Neural progenitor cell (in vitro differentiated cells): ENCODE measurements around the gene GINS3. TPM values are rescaled to one million over a fixed set of nuclear protein-coding genes. Genes with fewer than 3 reads are reported as not detected.

Experiments
- DNase-seq: peaks from one replicate; pipeline ENCODE4 v3.0.0-alpha.2; 2016; ENCODE audit warnings: low spot score
- H2AFZ ChIP-seq: fragments of 200-600 bp; sonication (generic); replicated peaks from 2 replicates; pipeline ENCODE4 v1.6.1; 2016; ENCODE audit warnings: antibody characterized with exemption
- H3F3A ChIP-seq: fragments of 200-600 bp; sonication (generic); 2 replicates; pipeline ENCODE4 v1.6.1; 2016; ENCODE audit warnings: antibody characterized with exemption, low read depth
- H3K27ac ChIP-seq: fragments of 200-600 bp; sonication (generic); 2 replicates; pipeline ENCODE4 v1.5.1; 2016; ENCODE audit warnings: mild to moderate bottlenecking
- H3K27me3 ChIP-seq: fragments of 200-600 bp; sonication (generic); 2 replicates; pipeline ENCODE4 v1.6.1; 2016; ENCODE audit warnings: mild to moderate bottlenecking, moderate library complexity
- H3K36me3 ChIP-seq: fragments of 200-600 bp; sonication (generic); 2 replicates; pipeline ENCODE4 v1.5.1; 2016
- H3K4me1 ChIP-seq: fragments of 200-600 bp; sonication (generic); 2 replicates; pipeline ENCODE4 v1.6.1; 2016; ENCODE audit warnings: mixed run types
- H3K4me2 ChIP-seq: fragments of 200-600 bp; sonication (generic); 2 replicates; pipeline ENCODE4 v1.6.1; 2016
- H3K4me3 ChIP-seq: fragments of 200-600 bp; sonication (generic); 2 replicates; pipeline ENCODE4 v1.5.1; 2016
- H3K79me2 ChIP-seq: fragments of 200-600 bp; sonication (generic); 2 replicates; pipeline ENCODE4 v1.6.1; 2016; ENCODE audit warnings: low read depth
- H3K9ac ChIP-seq: fragments of 200-600 bp; sonication (generic); 2 replicates; pipeline ENCODE4 v1.6.1; 2016
- H3K9me3 ChIP-seq: fragments of 200-600 bp; sonication (generic); 2 replicates; pipeline ENCODE4 v1.5.1; 2016; ENCODE audit warnings: low read depth
- H4K20me1 ChIP-seq: fragments of 200-600 bp; sonication (generic); 2 replicates; pipeline ENCODE4 v1.6.1; 2016; ENCODE audit warnings: low read depth
- H3K27ac Mint-ChIP-seq: 3 replicates; pipeline ENCODE4 v1.8.0; 2021; ENCODE audit warnings: mixed read lengths
- H3K27me3 Mint-ChIP-seq: 2 replicates; pipeline ENCODE4 v1.8.0; 2022; ENCODE audit warnings: low read depth, mild to moderate bottlenecking, inconsistent platforms, moderate library complexity, mixed read lengths; ENCODE audit not compliant: insufficient read depth
- H3K36me3 Mint-ChIP-seq: 3 replicates; pipeline ENCODE4 v1.8.0; 2021; ENCODE audit warnings: mixed read lengths
- H3K4me1 Mint-ChIP-seq: 3 replicates; pipeline ENCODE4 v1.8.0; 2021; ENCODE audit warnings: mixed read lengths
- H3K4me3 Mint-ChIP-seq: 3 replicates; pipeline ENCODE4 v1.8.0; 2021; ENCODE audit warnings: mild to moderate bottlenecking, moderate library complexity, mixed read lengths
- H3K9me3 Mint-ChIP-seq: 3 replicates; pipeline ENCODE4 v1.8.0; 2020; ENCODE audit warnings: mixed read lengths
- EZH2 ChIP-seq: fragments of 200-600 bp; sonication (generic); IDR thresholded peaks from 2 replicates; pipeline ENCODE4 v1.6.1; 2017; ENCODE audit warnings: antibody characterized with exemption, mild to moderate bottlenecking, moderate library complexity
- EZH2phosphoT487 ChIP-seq: fragments of 200-600 bp; sonication (generic); IDR thresholded peaks from 2 replicates; pipeline ENCODE4 v1.6.1; 2017; ENCODE audit warnings: antibody characterized with exemption
- total RNA-seq: library from RNA; depleted of rRNA; stranded (reverse); fragments of >200 nt; gene quantifications from 2 replicates; pipeline ENCODE4 v1.2.3, GENCODE V29; 2015; ENCODE audit warnings: low replicate concordance
- TF ChIP-seq, protein P1 (sequence below): fragments of 200-600 bp; sonication (generic); IDR thresholded peaks from 2 replicates; pipeline ENCODE4 v1.5.1; 2017; ENCODE audit warnings: antibody characterized with exemption, mild to moderate bottlenecking

GINS3 gene
- total RNA-seq, 1 donor from 2014 or later: 13.4 TPM

DNA sequence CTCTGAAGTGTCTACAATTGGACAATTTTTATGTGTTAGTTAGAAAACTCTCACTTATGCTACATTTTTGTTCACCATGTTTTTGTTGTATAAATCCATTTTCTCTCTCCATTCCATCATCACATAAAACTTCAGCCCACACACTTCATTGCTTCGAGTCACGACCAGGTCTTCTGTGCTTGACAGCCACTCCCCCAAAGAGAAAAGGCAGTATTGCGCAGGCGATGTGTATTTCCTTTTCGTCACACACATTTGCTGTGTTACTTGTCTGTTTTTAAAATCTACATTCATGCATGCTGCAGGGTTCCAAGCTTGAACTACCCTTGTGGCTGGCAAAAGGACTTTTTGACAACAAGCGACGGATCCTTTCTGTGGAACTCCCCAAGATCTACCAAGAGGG lies 10.5 kb downstream of the GINS3 start:
- H3K36me3 ChIP-seq: no peaks in the 10 kb centered on the region
- peaks cover 5% of the 10 kb centered on the region for H3K79me2 ChIP-seq
- H3K4me2 ChIP-seq: no peak overlapping the region
- no peaks in the 10 kb centered on the region for H4K20me1 ChIP-seq
- no peak overlapping the region for H3K4me3 ChIP-seq
- H3K36me3 Mint-ChIP-seq: peaks cover 30% of the 10 kb centered on the region
- peaks cover 3% of the 10 kb centered on the region for H3K9me3 ChIP-seq
- H3K27me3 Mint-ChIP-seq: peaks cover 2% of the 10 kb centered on the region
- H3K4me3 Mint-ChIP-seq: no peak overlapping the region
- H3K4me1 Mint-ChIP-seq: peaks cover 2% of the 10 kb centered on the region
- TF ChIP-seq EZH2phosphoT487 (no peak), EZH2 (no peak)
- TF ChIP-seq, protein P1, sequence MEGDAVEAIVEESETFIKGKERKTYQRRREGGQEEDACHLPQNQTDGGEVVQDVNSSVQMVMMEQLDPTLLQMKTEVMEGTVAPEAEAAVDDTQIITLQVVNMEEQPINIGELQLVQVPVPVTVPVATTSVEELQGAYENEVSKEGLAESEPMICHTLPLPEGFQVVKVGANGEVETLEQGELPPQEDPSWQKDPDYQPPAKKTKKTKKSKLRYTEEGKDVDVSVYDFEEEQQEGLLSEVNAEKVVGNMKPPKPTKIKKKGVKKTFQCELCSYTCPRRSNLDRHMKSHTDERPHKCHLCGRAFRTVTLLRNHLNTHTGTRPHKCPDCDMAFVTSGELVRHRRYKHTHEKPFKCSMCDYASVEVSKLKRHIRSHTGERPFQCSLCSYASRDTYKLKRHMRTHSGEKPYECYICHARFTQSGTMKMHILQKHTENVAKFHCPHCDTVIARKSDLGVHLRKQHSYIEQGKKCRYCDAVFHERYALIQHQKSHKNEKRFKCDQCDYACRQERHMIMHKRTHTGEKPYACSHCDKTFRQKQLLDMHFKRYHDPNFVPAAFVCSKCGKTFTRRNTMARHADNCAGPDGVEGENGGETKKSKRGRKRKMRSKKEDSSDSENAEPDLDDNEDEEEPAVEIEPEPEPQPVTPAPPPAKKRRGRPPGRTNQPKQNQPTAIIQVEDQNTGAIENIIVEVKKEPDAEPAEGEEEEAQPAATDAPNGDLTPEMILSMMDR: no peak
- DNase-seq: no peak
- no peak overlapping the region for H3K27ac ChIP-seq
- H3K4me1 ChIP-seq: no peaks in the 10 kb centered on the region
- H3K9me3 Mint-ChIP-seq: peaks cover 3% of the 10 kb centered on the region
- no peaks in the 10 kb centered on the region for H3F3A ChIP-seq
- H3K27ac Mint-ChIP-seq: no peak overlapping the region
- H3K9ac ChIP-seq: no peak overlapping the region
- no peaks in the 10 kb centered on the region for H3K27me3 ChIP-seq
- no peak overlapping the region for H2AFZ ChIP-seq

DNA sequence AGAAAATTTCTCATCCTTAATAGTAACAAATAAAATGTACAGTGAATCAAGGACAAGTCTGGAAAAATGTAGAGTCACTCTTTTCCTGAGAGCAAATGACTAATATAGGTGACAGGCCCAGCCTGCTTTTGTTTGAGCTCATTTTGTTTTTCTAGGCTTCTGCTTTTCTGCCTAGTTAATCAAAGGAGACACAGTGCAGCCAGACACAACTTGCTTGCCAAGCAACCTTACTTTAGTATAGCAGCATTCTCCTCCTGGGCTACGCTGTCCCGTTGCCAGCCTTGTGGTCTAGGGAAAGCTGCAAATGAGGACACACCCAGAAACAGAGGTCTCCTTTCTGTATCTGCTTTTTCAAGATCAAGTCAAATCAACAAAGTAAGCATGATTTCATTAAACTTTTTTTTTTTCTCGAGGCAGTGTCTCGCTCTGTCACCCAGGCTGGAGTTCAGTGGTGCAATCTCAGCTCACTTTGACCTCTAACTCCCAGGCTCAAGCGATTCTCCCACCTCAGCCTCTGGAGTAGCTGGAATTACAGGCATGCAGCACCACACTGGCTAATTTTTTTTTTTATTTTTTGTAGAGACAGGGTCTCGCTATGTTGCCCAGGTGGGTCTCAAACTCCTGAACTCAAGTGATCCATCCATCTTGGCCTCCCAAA lies 17.2 kb downstream of the GINS3 start:
- Histone ChIP-seq H3K9ac (no peak overlapping the region), H3K4me3 (no peak overlapping the region), H3K4me1 (peaks cover 5% of the 10 kb centered on the region), H3K9me3 (no peaks in the 10 kb centered on the region), H3K79me2 (no peaks in the 10 kb centered on the region), H2AFZ (no peak overlapping the region), H3F3A (no peaks in the 10 kb centered on the region), H3K27ac (no peak overlapping the region), H4K20me1 (no peaks in the 10 kb centered on the region), H3K27me3 (no peaks in the 10 kb centered on the region), H3K36me3 (no peaks in the 10 kb centered on the region), H3K4me2 (peak overlapping the region; percentile 38)
- TF ChIP-seq EZH2phosphoT487 (no peak), EZH2 (no peak)
- TF ChIP-seq, protein P1: no peak
- Mint-ChIP-seq H3K36me3 (peaks cover 4% of the 10 kb centered on the region), H3K4me1 (peaks cover 10% of the 10 kb centered on the region), H3K9me3 (no peaks in the 10 kb centered on the region), H3K27me3 (peaks cover 2% of the 10 kb centered on the region), H3K4me3 (no peak overlapping the region), H3K27ac (no peak overlapping the region)
- DNase-seq: no peak

DNA sequence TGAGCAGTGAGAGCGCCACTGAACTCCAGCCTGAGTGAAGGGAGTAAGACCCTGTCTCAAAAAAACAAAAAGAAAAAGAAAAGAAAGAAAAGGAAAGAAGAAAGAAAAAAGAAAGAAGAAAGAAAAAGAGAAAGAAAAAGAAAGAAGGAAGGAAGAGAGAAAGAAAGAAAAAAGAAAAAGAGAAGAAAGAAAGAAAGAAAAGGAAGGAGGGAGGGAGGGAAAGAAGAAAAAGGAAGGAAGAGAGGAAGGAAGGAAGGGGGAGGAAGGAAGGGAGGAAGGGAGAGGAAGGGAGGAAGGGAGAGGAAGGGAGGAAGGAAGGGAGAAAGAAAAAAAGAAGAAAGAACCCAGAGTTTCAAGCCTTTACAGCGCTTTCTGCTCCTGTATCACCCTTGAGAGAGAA lies 19.1 kb downstream of the GINS3 start:
- Mint-ChIP-seq H3K4me3 (no peak overlapping the region), H3K36me3 (no peaks in the 10 kb centered on the region), H3K4me1 (peaks cover 10% of the 10 kb centered on the region), H3K27ac (no peak overlapping the region), H3K27me3 (peaks cover 2% of the 10 kb centered on the region), H3K9me3 (no peaks in the 10 kb centered on the region)
- TF ChIP-seq, protein P1: no peak
- H3K27me3 ChIP-seq: no peaks in the 10 kb centered on the region
- no peak overlapping the region for H3K27ac ChIP-seq
- DNase-seq: no peak
- H3K4me3 ChIP-seq: no peak overlapping the region
- no peaks in the 10 kb centered on the region for H3K9me3 ChIP-seq
- H3K36me3 ChIP-seq: no peaks in the 10 kb centered on the region
- no peak overlapping the region for H3K9ac ChIP-seq
- no peaks in the 10 kb centered on the region for H3F3A ChIP-seq
- H3K79me2 ChIP-seq: no peaks in the 10 kb centered on the region
- H3K4me1 ChIP-seq: peaks cover 5% of the 10 kb centered on the region
- H2AFZ ChIP-seq: no peak overlapping the region
- no peak overlapping the region for H3K4me2 ChIP-seq
- H4K20me1 ChIP-seq: no peaks in the 10 kb centered on the region
